Esophagus squamous epithelium (tissue), 4 donors: Measurements from ENCODE around the gene IQGAP2.

Experiments
- CTCF ChIP-seq, 6 experiments: fragments of 450-650 bp in 4 of 6; fragments of 200-600 bp in 2 of 6; sonication (generic) in 2 of 6; IDR thresholded peaks; one replicate each; pipeline ENCODE4 v1.5.1; 2016 to 2019; ENCODE audit warnings: antibody characterized with exemption in 6 of 6, mild to moderate bottlenecking in 4 of 6, moderate library complexity in 4 of 6
- POLR2A ChIP-seq, 4 donors: fragments of 450-650 bp; IDR thresholded peaks; one replicate each; pipeline ENCODE4 v1.6.1; 2017; ENCODE audit warnings: antibody characterized with exemption in 4 of 4, mild to moderate bottlenecking in 4 of 4, moderate library complexity in 3 of 4

- TF ChIP-seq POLR2A (IDR thresholded peaks at IDR 0.05) (no peak), CTCF (IDR thresholded peaks at IDR 0.05) (no peak)
Measured at GRCh38 chr5:76468635-76469425, 65.7 kb downstream of the IQGAP2 start.
